ENCODE data around the gene NAGPA.

NAGPA gene

GRCh38 chr16:5000573-5001001 is 33.1 kb downstream of the NAGPA start:
- H2AK5ac ChIP-seq (ENCODE audit: low read length), result no peak overlapping the region
- H3K9ac ChIP-seq (ENCODE audit: low read length), result no peak overlapping the region
- no peak overlapping the region for H3K18ac ChIP-seq (ENCODE audit: low read length)
- H3K79me2 ChIP-seq (ENCODE audit: control insufficient read depth, insufficient read depth, low read length), result no peaks in the 10 kb centered on the region
- H3K27ac ChIP-seq (ENCODE audit: low read depth, low read length), result no peak overlapping the region
- no peaks in the 10 kb centered on the region for H3K36me3 ChIP-seq (ENCODE audit: control insufficient read depth, insufficient read depth, low read length)
- no peak overlapping the region for H3K56ac ChIP-seq (ENCODE audit: low read length)
- H4K8ac ChIP-seq (ENCODE audit: low read depth, low read length), result no peak overlapping the region
- no peak overlapping the region for H4K5ac ChIP-seq (ENCODE audit: low read length)
- no peaks in the 10 kb centered on the region for H3K79me1 ChIP-seq (ENCODE audit: low read length)
- no peaks in the 10 kb centered on the region for H3K4me1 ChIP-seq (ENCODE audit: control insufficient read depth, low read depth, low read length)
- no peak overlapping the region for H3K4ac ChIP-seq (ENCODE audit: low read depth, low read length)
- H2BK5ac ChIP-seq (ENCODE audit: low read length), result no peak overlapping the region
- WGBS (ENCODE audit: extremely low coverage, insufficient coverage, low lambda C conversion rate), result no CpG with 5 or more reads among the region's 19 CpGs
- no peak for DNase-seq
- no peaks in the 10 kb centered on the region for H3K27me3 ChIP-seq (ENCODE audit: insufficient read depth, low read length, poor library complexity)
- H2BK120ac ChIP-seq (ENCODE audit: low read depth, low read length), result no peak overlapping the region
- no peak overlapping the region for H3K23ac ChIP-seq (ENCODE audit: low read length)
- no peak overlapping the region for H2BK15ac ChIP-seq (replicated peaks; ENCODE audit: low read depth)
- no peak overlapping the region for H3K4me2 ChIP-seq (ENCODE audit: low read length)
- H3K4me3 ChIP-seq (ENCODE audit: low read length), result no peak overlapping the region

DNA sequence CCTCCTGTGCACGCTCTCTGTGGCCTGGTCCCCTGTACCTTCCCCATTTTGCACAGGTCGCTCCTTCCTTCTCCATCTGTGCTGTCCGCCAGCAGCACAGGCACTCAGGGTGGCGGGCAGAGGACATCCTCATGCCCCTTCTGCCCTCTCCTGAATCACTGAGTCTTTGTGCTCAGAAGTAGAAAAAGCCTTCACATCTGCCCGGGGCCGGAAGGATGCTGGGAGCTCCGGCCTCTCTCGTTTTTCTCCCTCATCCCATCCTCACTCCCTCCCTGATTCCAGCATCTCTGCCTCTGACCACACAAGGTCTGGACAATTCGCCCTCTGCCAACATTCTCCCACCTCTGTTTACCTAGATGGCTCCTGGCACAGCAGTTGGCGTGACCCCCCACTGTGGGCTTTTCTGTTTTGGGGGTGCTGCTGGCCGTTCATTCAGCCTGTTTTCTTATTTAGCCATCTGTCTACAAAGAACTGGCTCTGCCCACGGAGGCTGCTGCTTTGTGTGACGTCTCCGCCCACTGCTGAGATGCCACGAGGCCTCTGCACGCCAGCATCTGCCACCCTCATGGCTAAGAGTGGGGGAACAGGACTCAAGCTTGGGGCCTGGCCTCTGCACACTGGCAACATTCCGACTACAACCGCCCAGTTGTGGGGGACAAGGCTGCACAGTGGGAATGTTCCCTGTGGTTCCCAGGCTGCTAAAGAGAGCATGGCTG is 38.9 kb downstream of the NAGPA start:
- no peak overlapping the region for H3K9ac ChIP-seq (ENCODE audit: low read length)
- no peak overlapping the region for H3K27ac ChIP-seq (ENCODE audit: low read depth, low read length)

GRCh38 chr16:4991754-4992153 is 42.0 kb downstream of the NAGPA start:
- no peak overlapping the region for H4K5ac ChIP-seq (ENCODE audit: low read length)
- no peak overlapping the region for H2BK120ac ChIP-seq (ENCODE audit: low read depth, low read length)
- H3K4me3 ChIP-seq (ENCODE audit: low read length), result no peak overlapping the region
- no peaks in the 10 kb centered on the region for H3K79me1 ChIP-seq (ENCODE audit: low read length)
- no peak overlapping the region for H3K23ac ChIP-seq (ENCODE audit: low read length)
- H3K36me3 ChIP-seq (ENCODE audit: control insufficient read depth, insufficient read depth, low read length), result no peaks in the 10 kb centered on the region
- no peak overlapping the region for H3K27ac ChIP-seq (ENCODE audit: low read depth, low read length)
- H2BK5ac ChIP-seq (ENCODE audit: low read length), result no peak overlapping the region
- no peaks in the 10 kb centered on the region for H3K4me1 ChIP-seq (ENCODE audit: control insufficient read depth, low read depth, low read length)
- H3K27me3 ChIP-seq (ENCODE audit: insufficient read depth, low read length, poor library complexity), result peaks cover 6% of the 10 kb centered on the region
- H2AK5ac ChIP-seq (ENCODE audit: low read length), result no peak overlapping the region
- no peak overlapping the region for H3K9ac ChIP-seq (ENCODE audit: low read length)
- no peak overlapping the region for H3K18ac ChIP-seq (ENCODE audit: low read length)
- H3K56ac ChIP-seq (ENCODE audit: low read length), result no peak overlapping the region
- no peak overlapping the region for H3K4me2 ChIP-seq (ENCODE audit: low read length)
- no peak overlapping the region for H3K4ac ChIP-seq (ENCODE audit: low read depth, low read length)
- H3K79me2 ChIP-seq (ENCODE audit: control insufficient read depth, insufficient read depth, low read length), result no peaks in the 10 kb centered on the region
- no peak overlapping the region for H2BK15ac ChIP-seq (replicated peaks; ENCODE audit: low read depth)
- DNase-seq, result no peak
- no CpG with 5 or more reads among the region's 14 CpGs for WGBS (ENCODE audit: extremely low coverage, insufficient coverage, low lambda C conversion rate)
- no peak overlapping the region for H4K8ac ChIP-seq (ENCODE audit: low read depth, low read length)

More for the DNA sequence above, 38.9 kb downstream of the NAGPA start:
- H3K27me3 ChIP-seq (ENCODE audit: insufficient read depth, low read length, poor library complexity), result no peaks in the 10 kb centered on the region
- no peaks in the 10 kb centered on the region for H3K79me2 ChIP-seq (ENCODE audit: control insufficient read depth, insufficient read depth, low read length)
- no peak overlapping the region for H3K4me2 ChIP-seq (ENCODE audit: low read length)
- no peak overlapping the region for H3K4ac ChIP-seq (ENCODE audit: low read depth, low read length)
- no peak overlapping the region for H3K56ac ChIP-seq (ENCODE audit: low read length)
- H4K5ac ChIP-seq (ENCODE audit: low read length), result no peak overlapping the region
- no peak overlapping the region for H2BK120ac ChIP-seq (ENCODE audit: low read depth, low read length)
- no peak overlapping the region for H2BK5ac ChIP-seq (ENCODE audit: low read length)
- H3K23ac ChIP-seq (ENCODE audit: low read length), result no peak overlapping the region
- no peaks in the 10 kb centered on the region for H3K36me3 ChIP-seq (ENCODE audit: control insufficient read depth, insufficient read depth, low read length)
- H3K18ac ChIP-seq (ENCODE audit: low read length), result no peak overlapping the region
- H3K79me1 ChIP-seq (ENCODE audit: low read length), result no peaks in the 10 kb centered on the region
- no peak for DNase-seq
- H3K4me3 ChIP-seq (ENCODE audit: low read length), result no peak overlapping the region
- no CpG with 5 or more reads among the region's 18 CpGs for WGBS (ENCODE audit: extremely low coverage, insufficient coverage, low lambda C conversion rate)
- no peak overlapping the region for H2AK5ac ChIP-seq (ENCODE audit: low read length)
- H4K8ac ChIP-seq (ENCODE audit: low read depth, low read length), result no peak overlapping the region
- H2BK15ac ChIP-seq (replicated peaks; ENCODE audit: low read depth), result no peak overlapping the region
- H3K4me1 ChIP-seq (ENCODE audit: control insufficient read depth, low read depth, low read length), result no peaks in the 10 kb centered on the region

DNA sequence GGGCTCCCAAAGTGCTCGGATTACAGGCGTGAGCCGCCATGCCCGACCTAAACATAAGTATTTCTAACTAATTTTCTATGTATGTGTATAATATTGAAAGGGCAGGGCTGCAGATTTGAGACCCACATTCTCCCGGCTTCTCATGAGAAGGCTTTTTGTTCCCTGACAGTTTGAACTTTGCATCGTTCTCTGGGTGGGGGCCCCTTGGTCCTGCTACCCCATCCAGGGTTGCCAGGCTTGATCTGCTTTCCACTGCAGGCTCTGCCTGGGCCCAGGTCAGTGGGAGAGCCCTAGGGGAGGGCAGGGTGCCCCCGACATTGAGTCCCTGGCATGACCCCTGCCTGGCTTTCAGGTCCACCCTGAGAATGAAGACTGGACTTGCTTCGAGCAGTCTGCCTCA is 43.3 kb downstream of the NAGPA start:
- Histone ChIP-seq H3K36me3 (ENCODE audit: control insufficient read depth, insufficient read depth, low read length) (no peaks in the 10 kb centered on the region), H3K4me1 (ENCODE audit: control insufficient read depth, low read depth, low read length) (no peaks in the 10 kb centered on the region), H3K23ac (ENCODE audit: low read length) (no peak overlapping the region), H4K5ac (ENCODE audit: low read length) (no peak overlapping the region), H3K79me2 (ENCODE audit: control insufficient read depth, insufficient read depth, low read length) (no peaks in the 10 kb centered on the region), H3K4me3 (ENCODE audit: low read length) (no peak overlapping the region), H3K4ac (ENCODE audit: low read depth, low read length) (no peak overlapping the region), H2BK120ac (ENCODE audit: low read depth, low read length) (no peak overlapping the region), H2BK15ac (replicated peaks; ENCODE audit: low read depth) (no peak overlapping the region), H2AK5ac (ENCODE audit: low read length) (no peak overlapping the region), H4K8ac (ENCODE audit: low read depth, low read length) (no peak overlapping the region), H3K4me2 (ENCODE audit: low read length) (no peak overlapping the region), H2BK5ac (ENCODE audit: low read length) (no peak overlapping the region), H3K79me1 (ENCODE audit: low read length) (no peaks in the 10 kb centered on the region), H3K9ac (ENCODE audit: low read length) (no peak overlapping the region), H3K18ac (ENCODE audit: low read length) (no peak overlapping the region), H3K27me3 (ENCODE audit: insufficient read depth, low read length, poor library complexity) (peaks cover 6% of the 10 kb centered on the region), H3K56ac (ENCODE audit: low read length) (no peak overlapping the region), H3K27ac (ENCODE audit: low read depth, low read length) (no peak overlapping the region)
- DNase-seq, result no peak
- no CpG with 5 or more reads among the region's 8 CpGs for WGBS (ENCODE audit: extremely low coverage, insufficient coverage, low lambda C conversion rate)

GRCh38 chr16:4989391-4990006 is 44.2 kb downstream of the NAGPA start:
- Histone ChIP-seq H3K9ac (ENCODE audit: low read length) (no peak overlapping the region), H3K4me1 (ENCODE audit: control insufficient read depth, low read depth, low read length) (no peaks in the 10 kb centered on the region), H2BK120ac (ENCODE audit: low read depth, low read length) (no peak overlapping the region), H3K23ac (ENCODE audit: low read length) (no peak overlapping the region), H3K79me2 (ENCODE audit: control insufficient read depth, insufficient read depth, low read length) (no peaks in the 10 kb centered on the region), H2BK15ac (replicated peaks; ENCODE audit: low read depth) (no peak overlapping the region), H2BK5ac (ENCODE audit: low read length) (no peak overlapping the region), H3K4ac (ENCODE audit: low read depth, low read length) (no peak overlapping the region), H3K18ac (ENCODE audit: low read length) (no peak overlapping the region), H4K5ac (ENCODE audit: low read length) (no peak overlapping the region), H2AK5ac (ENCODE audit: low read length) (no peak overlapping the region), H3K79me1 (ENCODE audit: low read length) (no peaks in the 10 kb centered on the region), H3K27ac (ENCODE audit: low read depth, low read length) (no peak overlapping the region), H4K8ac (ENCODE audit: low read depth, low read length) (no peak overlapping the region), H3K4me3 (ENCODE audit: low read length) (no peak overlapping the region), H3K56ac (ENCODE audit: low read length) (no peak overlapping the region), H3K36me3 (ENCODE audit: control insufficient read depth, insufficient read depth, low read length) (no peaks in the 10 kb centered on the region), H3K4me2 (ENCODE audit: low read length) (no peak overlapping the region), H3K27me3 (ENCODE audit: insufficient read depth, low read length, poor library complexity) (peaks cover 6% of the 10 kb centered on the region)
- no CpG with 5 or more reads among the region's 9 CpGs for WGBS (ENCODE audit: extremely low coverage, insufficient coverage, low lambda C conversion rate)
- peak; percentile 16 for DNase-seq
